T-helper 1 cell treated with Interleukin-12 subunit alpha and Interleukin-12 subunit beta and Interleukin-4 antibody, amounts not matched to agents 30 ng/mL and 1 ng/mL, for 36 hours (primary cell): ENCODE measurements around the gene WDR62. TPM values are rescaled to one million over a fixed set of nuclear protein-coding genes. Genes with fewer than 3 reads are reported as not detected.

Source experiments
- intact Hi-C: fragments of 100-400 bp; cut with micrococcal nuclease; formaldehyde crosslinking; loops from one replicate; pipeline ENCODE4 v1.15.1; 2024
- total RNA-seq: library from RNA; stranded (reverse); gene quantifications from 2 replicates; pipeline ENCODE4 v1.2.3, GENCODE V29; 2022

The WDR62 gene
- total RNA-seq, 1 donor from 2014 or later: 20.3 TPM

DNA sequence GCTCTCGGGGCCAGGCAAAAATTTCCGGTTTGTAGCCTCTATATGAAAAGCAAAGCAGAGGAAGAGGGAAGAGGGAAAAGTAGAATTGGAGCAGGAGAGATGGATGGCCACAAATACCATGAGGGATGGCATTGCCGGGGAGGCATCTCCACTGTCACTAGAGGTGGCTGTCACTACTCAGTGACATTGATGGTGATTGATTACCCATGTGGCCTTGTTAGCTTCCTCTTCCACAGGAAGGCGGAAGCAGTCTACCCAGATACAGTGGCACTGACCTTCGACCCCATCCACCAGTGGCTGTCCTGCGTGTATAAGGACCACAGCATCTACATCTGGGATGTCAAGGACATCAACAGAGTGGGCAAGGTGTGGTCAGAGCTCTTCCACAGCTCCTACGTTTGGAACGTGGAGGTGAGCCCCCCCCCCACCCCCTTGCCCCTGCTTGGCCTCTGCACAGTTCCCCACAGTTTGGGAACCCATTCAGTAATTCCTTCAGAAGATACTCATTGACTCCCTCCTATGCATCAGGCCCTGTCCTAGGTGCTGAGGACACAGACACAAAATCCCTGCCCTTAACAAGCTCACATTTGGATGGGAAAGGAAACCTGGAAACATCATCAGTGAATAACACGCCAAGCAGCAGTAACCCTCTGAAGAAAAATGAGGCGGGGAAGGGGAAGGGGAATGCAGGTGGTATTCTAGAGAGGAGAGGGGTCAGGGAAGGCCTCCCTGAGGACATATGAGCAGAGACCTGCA is 18.6 kb downstream of the WDR62 start:
- intact Hi-C loops: no loop called here

DNA sequence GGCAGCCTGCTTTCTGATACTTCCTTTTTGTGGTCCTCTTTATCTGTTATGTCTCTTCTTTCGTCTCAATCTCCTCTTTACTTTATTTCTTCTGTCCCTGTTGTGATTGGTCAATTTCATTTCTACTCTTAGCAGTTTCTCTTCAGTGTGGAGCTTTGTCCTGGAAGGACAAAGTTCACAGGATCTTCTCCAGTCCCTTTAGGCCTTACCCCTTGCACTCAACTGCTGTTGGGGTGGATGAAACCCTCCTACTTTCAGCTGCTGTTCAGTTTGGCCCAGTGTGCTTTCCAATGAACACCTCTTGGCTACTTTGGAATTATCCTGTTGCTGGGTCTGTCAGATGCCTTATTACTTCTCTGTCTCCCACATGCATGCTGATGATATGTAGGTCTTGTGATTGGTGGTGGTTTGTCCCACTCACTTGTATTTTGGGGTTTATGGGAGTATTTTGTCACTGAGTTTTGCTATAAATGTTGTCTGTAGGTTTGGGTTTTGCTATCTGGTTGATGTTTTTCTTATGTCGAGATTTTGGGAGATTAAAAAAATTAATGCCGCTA is 24.8 kb downstream of the WDR62 start:
- intact Hi-C loops: no loop called here

GRCh38 chr19:36081385-36081784 is 26.7 kb downstream of the WDR62 start:
- intact Hi-C loops: no loop called here

DNA sequence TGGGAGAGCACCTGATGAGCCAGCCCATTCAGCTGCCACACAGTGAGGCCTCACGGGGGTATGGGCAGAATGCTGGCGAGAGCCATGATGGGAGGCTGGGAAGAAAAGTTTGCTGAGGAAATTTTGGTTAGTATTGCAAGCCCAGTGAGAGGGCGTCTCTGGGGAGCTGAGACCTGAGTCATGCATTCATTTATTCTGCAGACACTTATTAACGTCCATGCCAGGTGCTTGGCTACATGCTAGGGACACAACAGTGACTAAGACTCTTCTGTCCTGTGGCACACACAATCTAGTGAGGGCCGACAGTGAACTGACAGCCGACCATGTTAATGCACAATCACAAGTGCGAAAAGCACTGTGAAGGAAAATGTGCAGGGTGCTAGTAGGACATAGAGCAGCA is 27.2 kb downstream of the WDR62 start:
- intact Hi-C loops: no loop called here

- intact Hi-C loops: no loop called here
These were observed 28.2 kb downstream of the WDR62 start for GRCh38 chr19:36082916-36083315.

GRCh38 chr19:36084231-36085009 is 29.7 kb downstream of the WDR62 start:
- intact Hi-C loops: no loop called here

GRCh38 chr19:36086326-36086725 is 31.6 kb downstream of the WDR62 start:
- intact Hi-C loops: no loop called here

GRCh38 chr19:36089847-36090246 is 35.1 kb downstream of the WDR62 start:
- intact Hi-C loops: no loop called here

DNA sequence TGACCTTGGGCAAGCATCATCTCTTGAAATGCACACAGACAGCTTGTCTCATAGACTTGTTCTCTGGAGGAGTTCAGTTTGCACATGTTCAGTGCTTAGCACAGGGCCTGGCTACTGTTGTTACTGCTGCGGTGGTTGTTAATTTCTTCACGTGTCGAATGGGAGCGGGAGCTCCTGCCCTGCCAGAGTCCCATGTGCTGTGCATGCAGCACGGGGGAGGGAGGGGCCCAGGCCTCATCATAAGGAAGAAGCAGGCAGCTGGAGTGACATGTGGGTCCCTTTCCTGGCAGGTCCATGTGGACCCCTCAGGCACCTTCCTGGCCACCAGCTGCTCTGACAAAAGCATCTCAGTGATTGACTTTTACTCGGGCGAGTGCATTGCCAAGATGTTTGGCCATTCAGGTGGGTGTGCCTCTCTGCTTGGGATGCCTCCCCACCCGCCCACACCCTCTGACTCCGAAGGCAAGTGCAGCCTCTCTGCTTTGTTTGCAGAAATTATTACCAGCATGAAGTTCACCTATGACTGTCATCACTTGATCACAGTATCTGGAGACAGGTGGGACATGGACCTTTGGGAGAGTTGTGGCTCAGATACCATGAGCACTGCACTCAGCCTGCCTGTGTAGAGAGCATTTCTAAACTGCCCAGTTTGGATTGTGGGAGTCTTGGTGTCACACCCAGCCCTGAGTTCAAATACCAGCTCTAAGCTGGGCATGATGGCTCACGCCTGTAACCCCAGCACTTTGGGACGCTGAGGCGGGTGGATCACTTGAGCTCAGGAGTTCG is 36.4 kb downstream of the WDR62 start:
- intact Hi-C loops: no loop called here

- intact Hi-C loops: no loop called here
These were observed 37.9 kb downstream of the WDR62 start for GRCh38 chr19:36092566-36092965.

- intact Hi-C loops: no loop called here
These were observed 38.5 kb downstream of the WDR62 start for GRCh38 chr19:36093146-36093662.

GRCh38 chr19:36093687-36094086 is 39.0 kb downstream of the WDR62 start:
- intact Hi-C loops: no loop called here

DNA sequence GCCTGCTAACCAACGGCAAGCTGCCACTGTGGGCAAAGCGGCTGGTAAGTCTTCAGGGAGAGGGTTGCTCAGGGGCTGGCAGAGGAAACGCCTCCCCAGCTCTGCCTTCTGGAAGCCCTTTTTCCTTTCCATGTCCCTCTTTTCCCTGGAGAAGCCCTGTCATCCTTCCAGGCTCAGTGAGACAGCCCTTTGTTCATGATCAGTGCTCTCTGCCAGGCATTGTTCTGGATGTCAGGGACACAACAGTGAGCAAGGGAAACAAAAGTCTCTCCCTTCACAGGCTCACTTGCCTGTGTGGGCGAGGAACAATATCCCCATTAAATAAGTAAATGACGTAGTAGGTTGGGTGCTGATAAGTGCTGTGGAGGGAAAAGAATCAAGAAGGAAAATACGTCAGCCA is 42.3 kb downstream of the WDR62 start:
- intact Hi-C loops: no loop called here

DNA sequence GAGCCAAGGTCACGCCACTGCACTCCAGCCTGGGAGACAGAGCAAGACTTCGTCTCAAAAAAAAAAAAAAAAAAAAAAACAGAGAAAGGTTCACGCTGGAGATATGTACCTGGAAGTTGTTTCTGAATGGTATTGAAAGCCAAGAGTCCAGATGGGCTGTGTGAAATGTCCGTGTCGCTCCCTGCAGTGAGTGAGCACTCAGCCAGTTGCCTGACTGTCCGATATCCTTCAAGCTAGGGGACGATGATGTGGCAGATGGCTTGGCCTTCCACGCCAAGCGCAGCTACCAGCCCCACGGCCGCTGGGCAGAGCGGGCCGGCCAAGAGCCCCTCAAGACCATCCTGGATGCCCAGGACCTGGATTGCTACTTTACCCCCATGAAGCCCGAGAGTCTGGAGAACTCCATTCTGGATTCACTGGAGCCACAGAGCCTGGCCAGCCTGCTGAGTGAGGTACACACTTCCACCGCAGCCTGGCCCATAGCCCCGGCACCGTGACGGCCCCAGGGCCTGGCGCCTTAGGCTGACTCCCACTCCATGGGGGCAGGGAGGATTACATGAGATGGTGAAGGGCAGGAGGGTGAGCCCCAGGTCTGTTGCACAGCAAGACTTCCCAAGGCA is 44.6 kb downstream of the WDR62 start:
- intact Hi-C loops: no loop called here

DNA sequence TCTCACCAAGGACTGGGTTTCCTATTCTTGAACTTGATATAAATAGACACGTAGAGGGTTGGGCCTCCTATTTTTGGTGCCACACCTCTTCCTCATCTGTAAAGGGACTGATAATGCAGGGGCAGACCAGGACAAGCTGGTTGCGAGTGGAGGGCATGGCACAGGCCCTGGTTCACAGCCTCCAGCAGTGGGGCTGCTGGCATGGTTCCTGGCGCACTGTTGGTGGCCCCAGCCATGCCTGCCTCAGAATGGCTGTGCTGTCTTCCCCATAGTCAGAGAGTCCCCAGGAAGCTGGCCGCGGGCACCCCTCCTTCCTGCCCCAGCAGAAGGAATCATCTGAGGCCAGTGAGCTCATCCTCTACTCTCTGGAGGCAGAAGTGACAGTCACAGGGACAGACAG is 45.8 kb downstream of the WDR62 start:
- intact Hi-C loops: no loop called here

DNA sequence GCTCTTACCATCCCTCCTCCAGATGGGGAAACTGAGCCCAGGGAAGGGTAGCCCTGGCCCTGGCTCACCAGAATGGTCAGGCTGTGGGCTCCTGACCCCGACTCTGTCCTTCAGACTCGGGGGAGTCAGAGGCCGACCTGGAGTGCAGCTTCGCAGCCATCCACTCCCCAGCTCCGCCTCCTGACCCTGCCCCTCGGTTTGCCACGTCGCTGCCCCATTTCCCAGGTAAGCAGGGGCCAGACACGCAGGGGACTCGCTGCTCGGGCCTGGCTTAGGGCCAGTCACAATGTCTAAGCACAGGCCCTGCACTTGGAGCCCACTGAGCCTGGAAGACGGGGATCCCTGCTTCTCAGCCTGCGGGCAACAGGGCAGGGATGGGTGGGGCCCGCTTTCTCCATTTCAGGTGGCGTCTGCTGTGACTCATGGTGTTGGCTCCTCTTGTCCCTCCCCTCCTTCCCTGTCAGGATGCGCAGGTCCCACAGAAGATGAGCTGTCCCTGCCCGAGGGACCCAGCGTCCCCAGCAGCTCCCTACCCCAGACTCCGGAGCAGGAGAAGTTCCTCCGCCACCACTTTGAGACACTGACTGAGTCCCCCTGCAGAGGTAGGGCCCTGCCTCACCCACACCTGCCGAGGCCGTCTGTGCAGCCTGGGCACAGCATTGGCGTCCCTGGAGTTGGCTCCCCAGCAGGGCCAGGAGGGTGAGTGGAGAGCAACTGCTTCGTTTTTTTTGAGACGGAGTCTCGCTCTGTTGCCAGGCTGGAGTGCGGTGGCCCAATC is 47.0 kb downstream of the WDR62 start:
- intact Hi-C loops: no loop called here

DNA sequence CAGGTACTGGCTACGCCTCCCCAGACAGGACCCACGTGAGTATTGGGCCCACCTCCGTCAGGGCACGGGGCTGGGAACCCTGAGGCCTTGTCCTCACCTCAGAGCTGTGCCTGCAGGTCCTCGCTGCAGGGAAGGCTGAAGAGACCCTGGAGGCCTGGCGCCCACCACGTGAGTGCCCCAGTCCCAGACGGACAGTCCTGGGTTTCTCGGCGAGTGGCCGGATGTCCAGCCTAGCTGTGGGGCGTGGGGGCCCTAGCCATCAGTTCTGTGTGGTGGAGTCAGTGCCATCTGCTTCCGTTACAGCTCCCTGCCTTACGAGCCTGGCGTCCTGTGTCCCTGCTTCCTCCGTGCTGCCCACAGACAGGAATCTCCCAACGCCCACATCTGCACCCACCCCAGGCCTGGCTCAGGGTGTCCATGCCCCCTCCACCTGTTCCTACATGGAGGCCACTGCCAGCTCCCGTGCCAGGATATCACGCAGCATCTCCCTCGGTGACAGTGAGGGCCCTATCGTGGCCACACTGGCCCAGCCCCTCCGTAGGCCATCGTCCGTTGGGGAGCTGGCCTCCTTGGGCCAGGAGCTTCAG is 48.4 kb downstream of the WDR62 start:
- intact Hi-C loops: no loop called here

GRCh38 chr19:36103842-36104552 is 49.3 kb downstream of the WDR62 start:
- intact Hi-C loops: no loop called here

DNA sequence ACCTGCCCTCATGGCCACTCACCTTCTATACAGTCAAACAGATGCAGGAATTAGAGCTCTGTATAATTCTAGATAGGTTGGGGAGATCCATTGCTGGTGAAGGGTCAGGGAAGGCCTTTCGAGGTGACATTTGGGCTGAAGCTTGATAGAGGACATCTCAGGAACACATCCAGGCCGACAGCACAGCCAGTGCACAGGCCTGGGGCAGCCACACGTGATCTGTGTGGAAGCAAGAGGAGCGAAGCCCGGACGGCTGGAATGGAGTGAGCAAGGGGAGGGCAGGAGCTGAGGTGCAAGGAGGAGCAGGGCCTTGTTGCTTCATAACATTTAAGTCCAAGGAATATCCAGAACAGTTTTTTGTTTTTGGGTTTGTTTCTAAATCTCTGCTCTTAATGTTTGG is 51.7 kb downstream of the WDR62 start:
- intact Hi-C loops: no loop called here
